Measurements from ENCODE around the gene NHSL2.

DNA sequence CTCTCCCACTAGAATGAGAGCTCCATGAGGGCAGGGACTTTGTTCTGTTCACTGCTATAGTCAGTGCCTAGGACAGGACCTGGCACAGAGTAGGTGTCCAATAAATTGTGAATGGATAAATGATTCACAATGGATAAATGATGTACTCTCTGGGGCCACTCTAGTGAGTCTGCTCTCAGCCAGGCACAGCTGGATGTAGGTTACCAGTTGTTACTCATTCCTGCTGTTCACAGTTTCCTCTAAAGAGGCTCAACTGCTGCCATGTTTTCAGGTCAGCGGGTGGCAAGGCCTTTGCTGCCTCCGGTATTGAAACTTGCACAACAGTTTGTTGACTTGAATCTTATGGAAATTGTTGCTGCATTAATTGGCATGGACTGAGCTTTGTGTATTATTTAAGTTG lies 99.1 kb downstream of the NHSL2 start:
- TF ChIP-seq, protein P1, sequence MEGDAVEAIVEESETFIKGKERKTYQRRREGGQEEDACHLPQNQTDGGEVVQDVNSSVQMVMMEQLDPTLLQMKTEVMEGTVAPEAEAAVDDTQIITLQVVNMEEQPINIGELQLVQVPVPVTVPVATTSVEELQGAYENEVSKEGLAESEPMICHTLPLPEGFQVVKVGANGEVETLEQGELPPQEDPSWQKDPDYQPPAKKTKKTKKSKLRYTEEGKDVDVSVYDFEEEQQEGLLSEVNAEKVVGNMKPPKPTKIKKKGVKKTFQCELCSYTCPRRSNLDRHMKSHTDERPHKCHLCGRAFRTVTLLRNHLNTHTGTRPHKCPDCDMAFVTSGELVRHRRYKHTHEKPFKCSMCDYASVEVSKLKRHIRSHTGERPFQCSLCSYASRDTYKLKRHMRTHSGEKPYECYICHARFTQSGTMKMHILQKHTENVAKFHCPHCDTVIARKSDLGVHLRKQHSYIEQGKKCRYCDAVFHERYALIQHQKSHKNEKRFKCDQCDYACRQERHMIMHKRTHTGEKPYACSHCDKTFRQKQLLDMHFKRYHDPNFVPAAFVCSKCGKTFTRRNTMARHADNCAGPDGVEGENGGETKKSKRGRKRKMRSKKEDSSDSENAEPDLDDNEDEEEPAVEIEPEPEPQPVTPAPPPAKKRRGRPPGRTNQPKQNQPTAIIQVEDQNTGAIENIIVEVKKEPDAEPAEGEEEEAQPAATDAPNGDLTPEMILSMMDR (IDR thresholded peaks at IDR 0.05), result no peak
- TF ChIP-seq POLR2A (IDR thresholded peaks at IDR 0.05) (no peak), POLR2AphosphoS5 (IDR thresholded peaks at IDR 0.05) (no peak)
